Liver (tissue), 3 donors: ENCODE results near the gene RARB.

ENCODE experiments used
- TAF1 ChIP-seq: conservative IDR thresholded peaks from 2 replicates; pipeline ENCODE4 v1.6.1; 2016; ENCODE audit warnings: antibody characterized with exemption, mild to moderate bottlenecking
- YY1 ChIP-seq: IDR thresholded peaks from 2 replicates; pipeline ENCODE4 v1.6.1; 2016; ENCODE audit warnings: antibody characterized with exemption, mild to moderate bottlenecking
- TF ChIP-seq, protein P1 (sequence below): IDR thresholded peaks from 2 replicates; pipeline ENCODE4 v1.6.1; 2016; ENCODE audit warnings: antibody characterized with exemption
- TF ChIP-seq, protein P2 (sequence below): fragments of 150-350 bp; IDR thresholded peaks from 2 replicates; pipeline ENCODE4 v1.5.1; 2017; ENCODE audit warnings: improper control_type of control experiment, low read depth, low read length; ENCODE audit not compliant: missing input control
- donor health status: healthy.
- donor health status: healthy.

DNA sequence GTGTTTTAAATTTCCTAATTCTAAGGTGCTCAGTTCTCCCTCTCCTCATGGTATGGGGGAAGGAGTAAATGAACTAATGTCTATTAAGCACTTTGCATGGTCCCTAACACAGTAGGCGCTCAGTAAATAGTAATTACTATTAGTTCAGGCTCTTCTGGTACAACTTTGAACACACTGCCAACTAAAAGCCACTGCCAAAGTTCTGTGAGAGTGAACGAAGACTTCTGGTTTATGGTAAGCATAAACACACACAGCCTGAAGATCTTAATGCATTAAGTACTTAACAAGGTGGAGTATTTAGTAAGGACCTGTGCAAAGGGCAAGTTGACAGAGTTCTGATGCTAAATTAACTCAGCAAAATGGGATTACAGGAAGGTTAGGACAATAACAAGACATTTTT lies 24.7 kb downstream of the RARB start:
- TF ChIP-seq, protein P1, sequence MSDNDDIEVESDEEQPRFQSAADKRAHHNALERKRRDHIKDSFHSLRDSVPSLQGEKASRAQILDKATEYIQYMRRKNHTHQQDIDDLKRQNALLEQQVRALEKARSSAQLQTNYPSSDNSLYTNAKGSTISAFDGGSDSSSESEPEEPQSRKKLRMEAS = no peak
- TF ChIP-seq, protein P2, sequence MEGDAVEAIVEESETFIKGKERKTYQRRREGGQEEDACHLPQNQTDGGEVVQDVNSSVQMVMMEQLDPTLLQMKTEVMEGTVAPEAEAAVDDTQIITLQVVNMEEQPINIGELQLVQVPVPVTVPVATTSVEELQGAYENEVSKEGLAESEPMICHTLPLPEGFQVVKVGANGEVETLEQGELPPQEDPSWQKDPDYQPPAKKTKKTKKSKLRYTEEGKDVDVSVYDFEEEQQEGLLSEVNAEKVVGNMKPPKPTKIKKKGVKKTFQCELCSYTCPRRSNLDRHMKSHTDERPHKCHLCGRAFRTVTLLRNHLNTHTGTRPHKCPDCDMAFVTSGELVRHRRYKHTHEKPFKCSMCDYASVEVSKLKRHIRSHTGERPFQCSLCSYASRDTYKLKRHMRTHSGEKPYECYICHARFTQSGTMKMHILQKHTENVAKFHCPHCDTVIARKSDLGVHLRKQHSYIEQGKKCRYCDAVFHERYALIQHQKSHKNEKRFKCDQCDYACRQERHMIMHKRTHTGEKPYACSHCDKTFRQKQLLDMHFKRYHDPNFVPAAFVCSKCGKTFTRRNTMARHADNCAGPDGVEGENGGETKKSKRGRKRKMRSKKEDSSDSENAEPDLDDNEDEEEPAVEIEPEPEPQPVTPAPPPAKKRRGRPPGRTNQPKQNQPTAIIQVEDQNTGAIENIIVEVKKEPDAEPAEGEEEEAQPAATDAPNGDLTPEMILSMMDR = no peak
- TF ChIP-seq TAF1 = no peak
- no peak for TF ChIP-seq YY1
